ENCODE data around the gene COG3. TPM values are rescaled to one million over a fixed set of nuclear protein-coding genes. Genes with fewer than 3 reads are reported as not detected.

COG3 gene
- total and polyA plus RNA-seq, 12 donors = 21.9 to 70.1 (median 34.0) TPM

DNA sequence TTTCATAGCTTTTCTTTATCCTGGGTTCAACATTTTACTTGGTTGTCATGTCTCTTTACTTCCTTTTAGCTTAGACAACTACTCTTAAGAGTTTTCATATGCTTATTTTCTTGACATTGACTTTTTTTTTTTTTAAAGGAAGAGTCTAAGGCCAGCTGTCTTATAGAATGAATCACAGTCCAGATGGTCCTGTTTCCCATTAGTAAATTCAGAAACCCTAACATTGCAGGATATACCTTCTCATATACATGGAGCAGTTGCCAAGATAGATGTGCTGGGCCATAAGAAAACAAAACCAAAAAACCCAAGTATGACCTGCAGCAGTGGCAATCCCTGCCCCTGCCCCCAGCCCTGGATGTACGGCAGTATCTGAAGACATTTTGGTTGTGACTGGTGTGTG lies 72.8 kb downstream of the COG3 start:
- H3K36me3 ChIP-seq (replicated peaks in 1 of 2) = peaks cover 0 to 28% of the 10 kb centered on the region in 2 donors
- H3K4me1 ChIP-seq (replicated peaks in 1 of 2) = no peaks in the 10 kb centered on the region
- intact Hi-C loops (cut with DNase I) = no loop called here
- no peaks in the 10 kb centered on the region for H3K9me3 ChIP-seq (replicated peaks in 1 of 3)
- no peak overlapping the region for H3K4me3 ChIP-seq
- no peak for DNase-seq
- no peak overlapping the region for H3K27ac ChIP-seq
- no peak for TF ChIP-seq POLR2A (IDR thresholded peaks at IDR 0.05)
- TF ChIP-seq CTCF (IDR thresholded peaks at IDR 0.05) = no peak
- 75 to 100% (median 82%) methylated on average over 1 of the region's 1 CpG for WGBS, 4 donors
- H3K27me3 ChIP-seq = no peaks in the 10 kb centered on the region

DNA sequence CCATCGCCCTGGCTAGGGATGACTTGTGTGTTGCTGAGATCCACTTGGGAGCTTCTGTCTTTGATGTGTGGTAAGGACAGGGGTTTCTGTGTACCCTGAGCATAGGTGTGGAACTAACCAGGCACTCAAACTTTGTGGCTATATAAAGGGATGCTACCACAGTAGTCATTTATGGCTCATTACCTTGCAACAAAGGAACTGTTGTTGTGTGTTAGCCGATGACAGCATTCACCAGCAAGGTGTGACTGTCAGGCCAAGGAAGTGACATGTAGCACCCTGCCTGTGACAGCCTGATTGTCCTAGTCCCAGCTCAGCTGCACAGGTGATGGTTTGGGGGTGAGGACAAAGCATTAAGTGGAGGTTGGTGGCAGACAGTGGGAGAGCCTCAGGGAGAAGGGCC lies 73.6 kb downstream of the COG3 start:
- intact Hi-C loops (cut with DNase I) = no loop called here
- 89 to 92% (median 91%) methylated on average over 2 of the region's 2 CpGs for WGBS, 4 donors
- Histone ChIP-seq H3K9me3 (replicated peaks in 1 of 3) (no peaks in the 10 kb centered on the region), H3K27ac (no peak overlapping the region), H3K4me1 (replicated peaks in 1 of 2) (no peaks in the 10 kb centered on the region), H3K4me3 (no peak overlapping the region), H3K27me3 (no peaks in the 10 kb centered on the region), H3K36me3 (replicated peaks in 1 of 2) (peaks cover 0 to 24% of the 10 kb centered on the region in 2 donors)
- TF ChIP-seq CTCF (IDR thresholded peaks at IDR 0.05) (no peak), POLR2A (IDR thresholded peaks at IDR 0.05) (no peak)
- no peak for DNase-seq

DNA sequence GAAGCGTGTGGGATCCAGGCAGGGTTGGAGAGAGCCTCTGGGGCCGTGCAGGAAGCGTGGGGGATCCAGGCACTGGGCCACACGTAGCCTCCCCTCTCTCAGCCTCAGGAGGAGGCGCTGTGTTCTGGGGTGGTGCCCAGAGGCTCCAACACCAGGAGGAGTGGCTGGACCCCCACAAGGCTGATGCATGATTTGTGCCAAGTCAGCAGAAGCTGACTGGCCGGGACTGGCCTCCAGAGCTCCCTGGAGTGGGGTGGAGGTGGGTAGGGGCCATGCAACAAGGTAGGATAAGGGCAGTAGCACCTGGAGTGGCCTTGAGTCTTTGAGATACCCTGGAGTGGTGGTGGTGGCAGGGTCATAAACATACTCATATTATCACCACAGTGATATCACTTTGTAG lies 75.5 kb downstream of the COG3 start:
- peaks cover 0 to 8% of the 10 kb centered on the region in 2 donors for H3K36me3 ChIP-seq (replicated peaks in 1 of 2)
- no peaks in the 10 kb centered on the region for H3K9me3 ChIP-seq (replicated peaks in 1 of 3)
- no peak for DNase-seq
- no peak overlapping the region for H3K4me3 ChIP-seq
- no peaks in the 10 kb centered on the region for H3K27me3 ChIP-seq
- intact Hi-C loops (cut with DNase I) = no loop called here
- no peaks in the 10 kb centered on the region for H3K4me1 ChIP-seq (replicated peaks in 1 of 2)
- no peak for TF ChIP-seq CTCF (IDR thresholded peaks at IDR 0.05)
- no peak for TF ChIP-seq POLR2A (IDR thresholded peaks at IDR 0.05)
- H3K27ac ChIP-seq = no peak overlapping the region
- 74 to 86% (median 78%) methylated on average over 3 to 6 of the region's 6 CpGs for WGBS, 4 donors

DNA sequence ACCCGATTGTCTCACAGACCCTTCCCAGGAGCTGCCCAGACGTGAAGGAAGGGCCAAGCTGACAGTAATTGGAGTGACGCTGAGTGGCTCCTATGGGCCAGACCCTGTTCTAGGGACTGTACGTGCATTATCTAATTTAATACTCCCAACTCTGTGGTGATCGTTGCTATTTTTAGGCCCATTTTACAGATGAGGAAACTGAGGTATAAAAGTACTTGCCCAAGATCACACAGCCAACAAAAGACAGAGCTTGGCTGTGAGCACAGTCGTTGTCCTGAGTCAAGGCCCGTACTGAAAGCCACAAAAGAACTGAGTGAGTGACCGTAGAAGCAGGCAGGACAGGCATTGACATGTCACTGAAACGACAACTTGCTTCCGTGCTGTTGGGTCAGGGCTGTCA lies 76.1 kb downstream of the COG3 start:
- Histone ChIP-seq H3K27me3 (no peaks in the 10 kb centered on the region), H3K27ac (no peak overlapping the region), H3K9me3 (replicated peaks in 1 of 3) (no peaks in the 10 kb centered on the region), H3K4me1 (replicated peaks in 1 of 2) (no peaks in the 10 kb centered on the region), H3K4me3 (no peak overlapping the region), H3K36me3 (replicated peaks in 1 of 2) (peaks cover 0 to 1% of the 10 kb centered on the region in 2 donors)
- TF ChIP-seq POLR2A (IDR thresholded peaks at IDR 0.05) (no peak), CTCF (IDR thresholded peaks at IDR 0.05) (no peak)
- WGBS, 4 donors = 92 to 95% (median 93%) methylated on average over 8 to 10 of the region's 10 CpGs
- no peak for DNase-seq
- intact Hi-C loops (cut with DNase I) = no loop called here
